HG03575 (cell line): ENCODE data around the gene FTO.

Experiments used
- ATAC-seq: cut with Tn5 transposase; IDR thresholded peaks from one replicate; pipeline ENCODE4 v1.9.1; 2021; ENCODE audit not compliant: unreplicated experiment, insufficient number of reproducible peaks, low FRiP score; ENCODE audit errors: extremely low read depth

The FTO gene

DNA sequence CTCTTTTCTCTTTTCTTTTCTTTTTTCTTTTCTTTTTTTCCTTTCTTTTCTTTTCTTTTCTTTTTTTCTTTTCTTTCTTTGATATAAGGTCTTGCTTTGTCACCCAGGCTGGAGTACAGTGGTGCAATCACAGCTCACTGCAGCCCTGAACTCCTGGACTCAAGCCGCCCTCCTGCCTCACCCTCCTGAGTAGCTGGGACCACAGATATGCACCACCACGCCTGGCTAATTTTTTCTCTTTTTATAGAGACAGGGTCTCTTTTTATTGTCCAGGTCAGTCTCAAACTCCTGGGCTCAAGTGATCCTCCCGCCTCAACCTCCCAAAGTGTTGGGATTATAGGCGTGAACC is 436.8 kb downstream of the FTO start:
- no peak for ATAC-seq

DNA sequence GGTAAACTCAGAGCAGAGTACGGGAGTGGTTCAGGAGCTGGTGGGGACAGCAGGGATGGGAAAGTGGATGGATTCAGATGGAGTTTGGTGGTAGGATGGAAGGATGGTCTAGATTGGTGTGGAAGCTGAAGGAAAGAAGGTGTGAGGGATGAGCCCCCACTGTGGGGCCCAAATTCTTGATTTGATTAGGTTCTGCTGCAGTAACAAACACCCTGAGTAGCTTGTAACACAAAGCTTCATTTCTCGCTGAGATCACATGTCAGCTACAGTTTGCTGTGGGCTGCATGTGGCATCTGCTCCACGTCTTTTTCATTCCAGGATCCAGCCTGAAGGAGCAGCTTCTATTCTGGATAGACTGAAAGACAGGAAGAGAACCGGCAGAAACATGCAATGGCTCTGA is 438.8 kb downstream of the FTO start:
- ATAC-seq, result no peak

- ATAC-seq, result no peak
Measured at GRCh38 chr16:54143410-54143809, 439.5 kb downstream of the FTO start.

DNA sequence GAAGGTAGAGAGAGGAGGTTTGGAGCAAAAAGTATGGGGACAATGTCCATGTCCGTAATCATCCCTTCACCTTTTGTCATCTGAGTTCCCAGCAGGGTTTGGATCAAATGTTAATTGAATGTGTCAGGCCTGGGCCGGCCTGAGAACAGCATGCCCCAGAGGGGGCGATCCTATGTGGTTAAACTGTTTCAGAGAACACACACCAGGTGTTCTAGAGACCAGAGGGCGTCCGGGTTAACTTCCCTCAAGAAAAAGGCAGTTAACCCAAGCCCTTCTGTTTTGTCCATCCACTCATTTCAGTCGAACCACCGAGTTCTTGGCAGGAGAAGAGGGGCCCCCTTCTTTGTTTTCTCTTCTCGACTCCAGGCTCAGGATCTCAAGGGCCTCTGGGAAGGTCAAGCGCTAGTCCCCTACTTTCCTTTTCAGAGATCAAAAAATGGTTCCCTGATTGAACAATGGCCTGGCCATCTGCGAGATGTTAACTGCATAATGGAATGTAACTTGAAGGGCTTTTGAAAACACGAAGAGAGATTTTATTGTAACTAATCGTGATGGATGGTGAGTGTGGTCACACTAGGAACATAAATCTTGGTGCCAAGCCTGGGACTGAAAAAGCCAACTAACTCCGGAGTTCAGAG is 440.1 kb downstream of the FTO start:
- no peak for ATAC-seq

DNA sequence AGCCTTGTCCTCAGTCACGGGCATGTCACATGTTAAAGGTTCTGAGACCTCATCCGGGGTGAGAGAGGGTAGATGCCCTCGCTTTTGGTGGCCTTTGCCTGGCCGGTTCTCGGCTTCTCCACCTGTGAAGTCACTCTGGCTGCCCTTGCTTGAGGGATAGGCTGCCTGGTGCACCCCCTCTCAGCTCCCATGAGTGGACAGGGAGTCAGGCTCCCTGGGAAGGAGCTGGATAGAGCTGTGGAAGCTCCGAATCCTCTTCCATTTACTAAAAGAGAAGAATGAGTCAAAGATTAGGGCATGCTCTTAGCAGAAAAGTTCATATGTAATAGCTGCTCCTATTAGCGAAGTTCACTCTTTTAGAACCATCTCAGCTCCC is 440.6 kb downstream of the FTO start:
- no peak for ATAC-seq

GRCh38 chr16:54145881-54146280 is 441.9 kb downstream of the FTO start:
- ATAC-seq, result no peak

- no peak for ATAC-seq
Measured at GRCh38 chr16:54148974-54149373, 445.0 kb downstream of the FTO start.

DNA sequence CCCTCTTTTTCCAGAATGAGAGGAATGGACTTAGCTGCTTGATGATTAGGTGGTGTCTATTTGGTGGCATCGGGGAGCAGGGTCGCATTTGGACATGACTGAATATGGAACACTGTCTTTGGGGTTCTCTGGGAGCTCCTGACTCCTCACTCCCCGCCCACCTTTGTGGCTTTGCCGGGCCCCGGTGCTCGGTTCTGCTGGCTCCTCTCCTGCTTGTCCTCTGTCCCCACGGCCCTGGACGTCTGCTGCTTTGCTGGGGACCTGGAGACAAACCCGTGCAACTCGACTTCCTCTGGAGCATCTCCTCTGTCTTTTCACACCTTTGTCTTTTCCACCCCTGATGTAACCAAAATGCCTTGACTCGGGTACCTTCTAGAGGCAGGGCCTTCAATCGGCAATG is 446.9 kb downstream of the FTO start:
- ATAC-seq, result no peak

GRCh38 chr16:54152362-54153239 is 448.6 kb downstream of the FTO start:
- no peak for ATAC-seq

GRCh38 chr16:54153240-54153934 is 449.4 kb downstream of the FTO start:
- no peak for ATAC-seq

GRCh38 chr16:54156349-54156748 is 452.4 kb downstream of the FTO start:
- no peak for ATAC-seq

DNA sequence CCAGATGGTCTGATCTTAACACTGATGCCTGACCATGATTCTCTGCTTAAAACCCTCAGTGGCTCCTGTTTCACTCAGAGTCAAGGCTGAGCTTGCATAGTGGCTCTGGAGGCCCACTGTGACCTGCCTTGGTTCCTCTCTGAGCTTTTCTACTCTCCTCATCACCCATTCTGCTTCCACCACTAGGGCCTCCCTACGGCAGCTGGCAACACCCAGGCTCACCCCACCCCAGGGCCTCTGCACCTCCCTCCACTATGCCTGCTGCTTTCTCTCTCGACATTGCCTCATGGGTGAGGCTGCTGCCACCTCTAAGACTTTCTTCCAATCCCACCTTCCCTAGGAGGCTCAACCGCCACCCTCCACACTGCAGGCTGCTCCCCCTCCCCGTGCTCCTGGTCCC is 455.0 kb downstream of the FTO start:
- ATAC-seq, result no peak

DNA sequence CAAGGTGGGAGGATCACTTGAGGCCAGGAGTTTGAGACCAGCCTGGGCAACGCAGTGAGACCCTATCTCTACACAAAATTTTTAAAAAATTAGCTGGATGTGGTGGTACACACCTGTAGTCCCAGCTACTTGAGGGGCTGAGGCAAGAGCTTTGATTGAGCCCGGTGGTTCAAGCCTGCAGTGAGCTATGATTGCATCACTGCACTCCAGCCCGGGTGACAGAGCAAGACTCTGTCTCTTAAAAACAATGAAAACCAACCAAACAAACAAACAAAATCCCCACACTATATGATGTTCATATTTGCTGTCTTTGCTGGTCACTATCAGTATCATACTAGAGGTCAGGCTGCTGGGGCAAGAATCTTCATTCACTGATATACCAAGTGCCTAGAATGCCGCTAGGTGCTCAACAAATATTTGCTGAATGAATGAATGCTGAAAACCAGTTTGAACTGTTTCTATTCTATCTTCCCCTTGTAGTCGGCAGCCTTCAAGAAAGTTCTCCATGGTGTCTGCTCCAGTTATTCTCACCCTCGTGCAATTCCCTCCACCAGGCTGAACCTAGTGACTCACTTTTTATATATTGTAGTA is 455.6 kb downstream of the FTO start:
- no peak for ATAC-seq

DNA sequence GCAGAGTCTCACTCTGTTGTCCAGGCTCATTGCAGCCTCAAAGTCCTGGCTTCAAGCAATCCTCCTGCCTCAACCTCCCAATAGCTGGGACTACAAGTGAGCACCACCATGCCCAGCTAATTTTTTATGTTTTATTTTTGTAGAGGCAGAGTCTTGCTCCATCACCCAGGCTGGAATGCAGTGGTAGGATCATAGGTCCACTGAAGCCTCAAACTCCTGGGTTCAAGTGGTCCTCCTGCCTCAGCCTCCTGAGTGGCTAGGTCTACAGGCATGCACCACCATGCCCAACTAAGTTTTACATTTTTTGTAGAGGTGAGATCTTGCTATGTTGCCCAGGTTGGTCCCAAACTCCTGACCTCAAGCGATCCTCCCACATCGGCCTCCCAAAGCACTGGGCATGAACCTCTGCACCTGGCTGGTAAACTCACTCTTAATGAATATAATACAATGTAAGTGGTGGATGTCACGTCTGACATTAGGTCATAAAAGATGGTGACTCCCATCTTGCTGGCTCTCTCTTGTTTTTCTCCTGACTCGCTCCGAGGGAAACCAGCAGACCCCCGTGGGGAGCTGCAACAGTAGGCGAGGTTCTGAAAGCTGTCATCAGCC is 456.4 kb downstream of the FTO start:
- no peak for ATAC-seq

GRCh38 chr16:54160939-54161897 is 457.3 kb downstream of the FTO start:
- no peak for ATAC-seq

GRCh38 chr16:54163197-54163843 is 459.4 kb downstream of the FTO start:
- no peak for ATAC-seq

DNA sequence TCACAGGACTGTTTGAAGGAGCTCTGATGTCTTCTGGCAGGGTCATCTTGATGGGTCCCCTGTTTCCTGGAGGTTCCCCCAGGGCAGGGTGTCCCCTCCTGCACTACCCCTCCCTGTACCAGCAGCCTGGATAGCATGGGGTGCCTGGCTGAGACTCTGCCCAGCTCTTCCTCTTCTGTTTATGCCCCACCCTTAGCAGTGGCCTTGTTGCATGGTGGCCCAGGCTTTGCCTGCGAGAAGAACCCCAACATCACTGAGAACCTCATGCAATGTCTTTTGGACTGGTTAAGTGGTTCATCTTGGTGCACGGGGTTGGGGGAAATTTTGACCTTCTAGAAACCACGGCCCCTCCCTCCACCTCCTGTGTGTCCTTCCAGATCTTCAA is 460.8 kb downstream of the FTO start:
- ATAC-seq, result no peak
